A549 (cell line): ENCODE results near the gene IGFBP3.

Source experiments
- BCL3 ChIP-seq: fragments of >200 bp; sonication (Bioruptor Twin); formaldehyde crosslinking; IDR thresholded peaks from 3 replicates; pipeline ENCODE4 v1.6.1; 2016
- BHLHE40 ChIP-seq: IDR thresholded peaks from 2 replicates; pipeline ENCODE4 v1.6.1; 2012; ENCODE audit warnings: low read depth, low read length, inconsistent platforms
- CEBPB ChIP-seq, 2 experiments: fragments of >200 bp in 1 of 2; sonication (Bioruptor Twin) in 1 of 2; formaldehyde crosslinking in 1 of 2; IDR thresholded peaks; 2 replicates each; pipeline ENCODE4 v1.6.1; 2012 to 2016
- CTCF ChIP-seq: fragments of >200 bp; sonication (Bioruptor Twin); formaldehyde crosslinking; IDR thresholded peaks from 3 replicates; pipeline ENCODE4 v1.5.1; 2016
- ELK1 ChIP-seq: fragments of 150-350 bp; IDR thresholded peaks from 2 replicates; pipeline ENCODE4 v1.6.1; 2014; ENCODE audit warnings: low read depth, mild to moderate bottlenecking, low read length
- JUN ChIP-seq, 2 experiments: fragments of >200 bp; sonication (Bioruptor Twin); formaldehyde crosslinking; IDR thresholded peaks; 2 replicates in 1 of 2; 3 replicates in 1 of 2; pipeline ENCODE4 v1.6.1; 2016 to 2017
- KDM1A ChIP-seq: fragments of 200-600 bp; sonication (generic); IDR thresholded peaks from 2 replicates; pipeline ENCODE4 v1.6.1; 2016; ENCODE audit warnings: low read depth, mild to moderate bottlenecking
- MYC ChIP-seq: IDR thresholded peaks from 2 replicates; pipeline ENCODE4 v1.6.1; 2012; ENCODE audit warnings: mild to moderate bottlenecking, inconsistent platforms, low read length, improper control_type of control experiment, borderline replicate concordance
- POLR2A ChIP-seq: IDR thresholded peaks from 2 replicates; pipeline ENCODE4 v1.6.1; 2012; ENCODE audit warnings: mild to moderate bottlenecking, low read length
- RAD21 ChIP-seq, 2 experiments: fragments of >200 bp in 1 of 2; sonication (Bioruptor Twin) in 1 of 2; formaldehyde crosslinking in 1 of 2; IDR thresholded peaks in 1 of 2; conservative IDR thresholded peaks in 1 of 2; 2 replicates in 1 of 2; 3 replicates in 1 of 2; pipeline ENCODE4 v1.6.1; 2012 to 2018; ENCODE audit warnings: inconsistent platforms in 1 of 2
- REST ChIP-seq: fragments of 200-600 bp; sonication (generic); IDR thresholded peaks from 2 replicates; pipeline ENCODE4 v1.6.1; 2016; ENCODE audit warnings: antibody characterized with exemption, mild to moderate bottlenecking, moderate library complexity
- RFX5 ChIP-seq: fragments of 450-650 bp; IDR thresholded peaks from 2 replicates; pipeline ENCODE4 v1.7.1; 2014; ENCODE audit warnings: antibody characterized with exemption, mild to moderate bottlenecking, moderate library complexity

GRCh38 chr7:45888185-45888992 lies 32.7 kb downstream of the IGFBP3 start, which contains the start of gene IGFBP1:
- TF ChIP-seq CTCF (no peak), POLR2A (peak; percentile 22; the same call in 1 of the 2 replicates), JUN (IDR thresholded peaks at IDR 0.05) (no peak), CEBPB (IDR thresholded peaks at IDR 0.05) (no peak), RFX5 (no peak), BCL3 (no peak), BHLHE40 (no peak), REST (no peak), RAD21 (conservative IDR thresholded peaks at IDR 0.05 in 1 of 2, IDR thresholded peaks at IDR 0.05 in 1 of 2) (no peak), ELK1 (no peak), KDM1A (no peak), MYC (no peak; the same call in 1 of the 2 replicates)
